Gastroesophageal sphincter (tissue), 3 donors: ENCODE data around the gene DENND6A.

Source experiments
- CTCF ChIP-seq, 4 experiments: fragments of 200-600 bp in 2 of 4; fragments of 450-650 bp in 2 of 4; sonication (generic) in 1 of 4; IDR thresholded peaks; one replicate each; pipeline ENCODE4 v1.5.1; 2017 to 2019; ENCODE audit warnings: antibody characterized with exemption in 4 of 4, mild to moderate bottlenecking in 2 of 4, moderate library complexity in 2 of 4
- POLR2A ChIP-seq, 2 donors: fragments of 450-650 bp; IDR thresholded peaks; one replicate each; pipeline ENCODE4 v1.6.1; 2017; ENCODE audit warnings: antibody characterized with exemption in 2 of 2, mild to moderate bottlenecking in 2 of 2, moderate library complexity in 1 of 2
- POLR2AphosphoS5 ChIP-seq: sonication (generic); formaldehyde crosslinking; IDR thresholded peaks from one replicate; pipeline ENCODE4 v1.6.1; 2017; ENCODE audit warnings: antibody characterized with exemption

GRCh38 chr3:57740027-57740426, 47.1 kb upstream of the DENND6A start:
- TF ChIP-seq POLR2AphosphoS5: no peak
- TF ChIP-seq CTCF (IDR thresholded peaks at IDR 0.05): no peak
- no peak for TF ChIP-seq POLR2A (IDR thresholded peaks at IDR 0.05)
